HCT116 (cell line): ENCODE measurements around the gene SMIM14. TPM values are rescaled to one million over a fixed set of nuclear protein-coding genes. Genes with fewer than 3 reads are reported as not detected.

ENCODE experiments used
- ATAC-seq: fragments of 200-7000 bp; cut with Tn5 transposase; 2 replicates; pipeline ENCODE4 v1.9.1; 2020; ENCODE audit warnings: mild to moderate bottlenecking, moderate library complexity
- BruUV-seq: library from RNA; stranded (reverse); fragments of 400-500 nt; replicated peaks from 2 replicates; lab custom pipeline; 2021; lab: Mats Ljungman, UMichigan
- CTCF ChIA-PET: fragments of 300-600 bp; sonication (Branson Sonifier 250); formaldehyde crosslinking; loops from one replicate; lab custom pipeline; 2021; ENCODE audit warnings: antibody characterized with exemption; lab: Charles Lee
- POLR2A ChIA-PET: fragments of 300-600, 350-600 bp; sonication (Branson Sonifier 250); formaldehyde crosslinking; loops from one replicate; lab custom pipeline; 2021; ENCODE audit warnings: antibody characterized with exemption; lab: Charles Lee
- RAD21 ChIA-PET, 2 experiments: fragments of 300-600 bp; sonication (Branson Sonifier 250); formaldehyde crosslinking; loops; one replicate each; lab custom pipeline; 2023; ENCODE audit warnings: low total read pairs in 2 of 2; ENCODE audit not compliant: uncharacterized antibody in 2 of 2, unreplicated experiment in 2 of 2, low non-redundant PET in 1 of 2; lab: Charles Lee
- DNase-seq: peaks from one replicate; pipeline ENCODE4 v3.0.0-alpha.2; 2010; ENCODE audit warnings: low read depth, low spot score
- H2AFZ ChIP-seq: fragments of 200-600 bp; shearing (Covaris generic), sonication (generic); 2 replicates; pipeline ENCODE4 v1.6.1; 2017; ENCODE audit warnings: low read depth, mixed run types, mixed read lengths, antibody characterized with exemption, low read length; ENCODE audit not compliant: poor library complexity, severe bottlenecking
- H3K27ac ChIP-seq: 2 replicates; pipeline ENCODE4 v1.5.1; 2012; ENCODE audit warnings: low read depth, low read length
- H3K27me3 ChIP-seq: fragments of 200-600 bp; sonication (generic); 2 replicates; pipeline ENCODE4 v1.6.1; 2016; ENCODE audit warnings: mixed run types, low read length, mixed read lengths; ENCODE audit not compliant: insufficient read depth
- H3K36me3 ChIP-seq, 2 experiments: fragments of 200-500 bp in 1 of 2; fragments of 200-600 bp in 1 of 2; sonication (Bioruptor generic) in 1 of 2; sonication (generic) in 1 of 2; 2 replicates each; pipeline versions ENCODE4 v1.5.1 to v1.6.1; 2014 to 2016; ENCODE audit warnings: low read length in 2 of 2, inconsistent platforms in 1 of 2, mixed read lengths in 1 of 2, mixed run types in 1 of 2; ENCODE audit not compliant: insufficient read depth in 2 of 2, control insufficient read depth in 1 of 2
- H3K4me1 ChIP-seq, 2 experiments: fragments of 200-600 bp in 1 of 2; sonication (generic) in 1 of 2; 2 replicates each; pipeline versions ENCODE4 v1.5.1 to v1.6.1; 2012 to 2017; ENCODE audit warnings: low read length in 2 of 2, inconsistent platforms in 1 of 2, mild to moderate bottlenecking in 1 of 2, mixed read lengths in 1 of 2, mixed run types in 1 of 2, moderate library complexity in 1 of 2; ENCODE audit not compliant: insufficient read depth in 2 of 2, control insufficient read depth in 1 of 2
- H3K4me2 ChIP-seq: fragments of 200-600 bp; sonication (generic); 2 replicates; pipeline ENCODE4 v1.6.1; 2017; ENCODE audit warnings: mixed run types, low read length, mixed read lengths
- H3K4me3 ChIP-seq, 2 experiments: fragments of 200-600 bp in 1 of 2; sonication (generic) in 1 of 2; replicated peaks in 1 of 2; 2 replicates each; pipeline ENCODE4 v1.5.1; 2011 to 2016; ENCODE audit warnings: low read length in 2 of 2, control low read depth in 1 of 2, low read depth in 1 of 2, mild to moderate bottlenecking in 1 of 2, mixed read lengths in 1 of 2, mixed run types in 1 of 2
- H3K79me2 ChIP-seq: fragments of 200-600 bp; sonication (generic); 2 replicates; pipeline ENCODE4 v1.6.1; 2017; ENCODE audit warnings: mild to moderate bottlenecking, mixed run types, low read length, moderate library complexity, mixed read lengths; ENCODE audit not compliant: insufficient read depth
- H3K9ac ChIP-seq: fragments of 200-600 bp; sonication (generic); 2 replicates; pipeline ENCODE4 v1.6.1; 2016; ENCODE audit warnings: low read length, mixed read lengths
- H3K9me2 ChIP-seq: fragments of 200-600 bp; sonication (generic), shearing (Covaris generic); 2 replicates; pipeline ENCODE4 v1.6.1; 2017; ENCODE audit warnings: mixed run types, mild to moderate bottlenecking, moderate library complexity; ENCODE audit not compliant: insufficient read depth
- H3K9me3 ChIP-seq, 2 experiments: fragments of 200-500 bp in 1 of 2; fragments of 200-600 bp in 1 of 2; sonication (Bioruptor generic) in 1 of 2; sonication (generic) in 1 of 2; 2 replicates each; pipeline ENCODE4 v1.6.1; 2014 to 2017; ENCODE audit warnings: low read length in 2 of 2, mixed read lengths in 2 of 2, inconsistent platforms in 1 of 2, low read depth in 1 of 2, mild to moderate bottlenecking in 1 of 2, mixed run types in 1 of 2, moderate library complexity in 1 of 2; ENCODE audit not compliant: control insufficient read depth in 1 of 2, insufficient read depth in 1 of 2
- H4K20me1 ChIP-seq: fragments of 200-600 bp; sonication (generic), shearing (Covaris generic); 2 replicates; pipeline ENCODE4 v1.6.1; 2017; ENCODE audit warnings: mixed run types, mild to moderate bottlenecking, moderate library complexity; ENCODE audit not compliant: insufficient read depth
- CBX3 ChIP-seq: IDR thresholded peaks from 2 replicates; pipeline ENCODE4 v1.6.1; 2012; ENCODE audit warnings: low read depth
- CEBPB ChIP-seq: IDR thresholded peaks from 2 replicates; pipeline ENCODE4 v1.6.1; 2012; ENCODE audit warnings: low read depth
- EZH2phosphoT487 ChIP-seq: fragments of 200-600 bp; IDR thresholded peaks from 2 replicates; pipeline ENCODE4 v1.6.1; 2018; ENCODE audit warnings: antibody characterized with exemption, borderline replicate concordance
- MAX ChIP-seq: IDR thresholded peaks from 2 replicates; pipeline ENCODE4 v1.6.1; 2012
- REST ChIP-seq: IDR thresholded peaks from 2 replicates; pipeline ENCODE4 v1.6.1; 2012; ENCODE audit warnings: low read depth
- SIN3A ChIP-seq: IDR thresholded peaks from 2 replicates; pipeline ENCODE4 v1.6.1; 2012; ENCODE audit warnings: low read depth
- TCF7L2 ChIP-seq: IDR thresholded peaks from 2 replicates; pipeline ENCODE4 v1.7.0; 2011; ENCODE audit warnings: borderline replicate concordance, inconsistent platforms; ENCODE audit not compliant: insufficient read depth, insufficient read length; ENCODE audit errors: extremely low read depth
- YY1 ChIP-seq: IDR thresholded peaks from 2 replicates; pipeline ENCODE4 v1.6.1; 2011; ENCODE audit warnings: low read length, low read depth, moderate library complexity, mild to moderate bottlenecking; ENCODE audit not compliant: insufficient replicate concordance; ENCODE audit errors: extremely low read depth
- intact Hi-C: fragments of 100-400 bp; cut with micrococcal nuclease; formaldehyde crosslinking; loops from 2 replicates; pipeline ENCODE4 v1.10.0; 2022
- total RNA-seq: library from RNA; stranded (reverse); gene quantifications from one replicate; pipeline ENCODE4 v1.2.1, GENCODE V29; 2021; ENCODE audit not compliant: unreplicated experiment

Gene SMIM14
- total RNA-seq, 1 experiment from 2014 or later = 21.6 TPM

GRCh38 chr4:39596971-39597370, 41.7 kb downstream of the SMIM14 start:
- H3K4me1 ChIP-seq = no peaks in the 10 kb centered on the region
- no peak overlapping the region for H3K4me2 ChIP-seq
- no peak overlapping the region for H3K27ac ChIP-seq
- no TSS peak for BruUV-seq
- TF ChIP-seq EZH2phosphoT487 (no peak), MAX (no peak), CBX3 (no peak), SIN3A (no peak), REST (no peak), YY1 (no peak), CEBPB (no peak), TCF7L2 (no peak)
- TF ChIP-seq, all 23 proteins: peak for 0
- Histone ChIP-seq H4K20me1 (no peaks in the 10 kb centered on the region), H3K79me2 (no peaks in the 10 kb centered on the region), H3K4me3 (no peak overlapping the region), H3K36me3 (no peaks in the 10 kb centered on the region), H2AFZ (no peak overlapping the region), H3K9ac (no peak overlapping the region), H3K9me2 (no peaks in the 10 kb centered on the region), H3K9me3 (no peaks in the 10 kb centered on the region), H3K27me3 (no peaks in the 10 kb centered on the region)
- DNase-seq = no peak
- intact Hi-C loops = no loop called here
- POLR2A ChIA-PET = interaction anchor here (0.7 kb wide), 1 partner anchor 41 kb away, joined by 3 read pairs; the partner anchor contains the start of gene SMIM14
- no peak for ATAC-seq
- RAD21 ChIA-PET = no interaction called here
- CTCF ChIA-PET = no interaction called here
